Type B pancreatic cell (in vitro differentiated cells): Measurements from ENCODE around the gene RUNX1. TPM values are rescaled to one million over a fixed set of nuclear protein-coding genes. Genes with fewer than 3 reads are reported as not detected.
A peak's percentile ranks its signal among the peaks of the same experiment; 100 is the strongest.

Experiments used
- DNase-seq: peaks from one replicate; pipeline ENCODE4 v3.0.0; 2021; ENCODE audit warnings: mixed read lengths; ENCODE audit not compliant: unreplicated experiment; ENCODE audit errors: extremely low spot score
- H3K27ac Mint-ChIP-seq: 2 replicates; pipeline ENCODE4 v1.8.0; 2021; ENCODE audit warnings: mild to moderate bottlenecking, mixed read lengths
- H3K27me3 Mint-ChIP-seq: 2 replicates; pipeline ENCODE4 v1.8.0; 2021; ENCODE audit warnings: mixed read lengths
- H3K36me3 Mint-ChIP-seq: 2 replicates; pipeline ENCODE4 v1.8.0; 2021; ENCODE audit warnings: mixed read lengths
- H3K4me1 Mint-ChIP-seq: one replicate; pipeline ENCODE4 v1.8.0; 2021; ENCODE audit warnings: mixed read lengths; ENCODE audit not compliant: unreplicated experiment
- H3K4me3 Mint-ChIP-seq: 2 replicates; pipeline ENCODE4 v1.8.0; 2021; ENCODE audit warnings: mild to moderate bottlenecking, mixed read lengths
- H3K9me3 Mint-ChIP-seq: 2 replicates; pipeline ENCODE4 v1.8.0; 2021; ENCODE audit warnings: mixed read lengths
- total RNA-seq: library from RNA; stranded (reverse); gene quantifications from 2 replicates; pipeline ENCODE4 v1.2.1, GENCODE V29; 2021; ENCODE audit warnings: low replicate concordance
- TF ChIP-seq, protein P1 (sequence below): fragments of 200-600 bp; sonication (generic); conservative IDR thresholded peaks from 2 replicates; pipeline ENCODE4 v1.5.0; 2021; ENCODE audit warnings: antibody characterized with exemption, mild to moderate bottlenecking

RUNX1 gene
- total RNA-seq, 1 donor from 2014 or later = 11.9 TPM

DNA sequence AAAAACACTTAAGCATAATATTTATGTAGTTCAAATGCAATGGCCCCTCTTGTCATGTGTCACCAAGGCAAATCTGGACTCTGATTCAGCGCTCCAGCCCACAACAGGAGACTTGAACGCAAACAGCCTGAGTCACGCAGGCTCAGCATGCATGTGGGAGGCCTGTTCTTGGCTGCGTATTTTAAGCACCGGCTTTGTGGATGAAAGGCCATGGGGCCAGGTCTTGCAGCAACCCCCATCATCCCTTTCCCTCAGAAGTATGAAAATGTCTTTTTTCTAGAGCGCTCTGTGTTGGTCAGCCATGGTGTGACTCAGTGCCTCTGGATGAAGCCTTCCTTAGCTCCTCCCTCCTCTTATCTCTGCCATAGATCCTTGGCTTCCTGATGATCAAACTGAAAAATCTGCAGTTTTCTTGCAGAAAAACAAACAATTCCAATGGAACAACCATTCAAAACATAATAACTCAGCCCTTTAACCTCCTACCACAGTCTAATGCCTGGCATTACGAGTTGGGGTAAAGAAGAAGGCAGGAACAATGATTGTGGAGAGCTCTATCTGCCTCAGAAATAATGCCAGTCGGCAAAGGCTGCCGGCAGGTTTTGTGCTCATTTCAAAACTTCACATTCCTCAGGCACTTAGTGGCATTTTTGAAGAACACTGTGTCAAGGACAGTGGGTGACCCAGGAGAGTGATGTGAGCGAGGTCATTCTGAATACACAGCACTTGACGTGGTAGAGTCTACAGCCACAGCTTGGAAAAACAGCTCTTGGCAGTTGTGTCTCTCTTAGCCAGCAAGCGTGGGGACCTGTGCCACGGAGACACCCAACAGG, 212.8 kb downstream of the RUNX1 start:
- Mint-ChIP-seq H3K27ac (no peak overlapping the region), H3K4me3 (peak overlapping the region; percentile 3), H3K9me3 (no peaks in the 10 kb centered on the region), H3K36me3 (peaks cover 4% of the 10 kb centered on the region), H3K27me3 (no peaks in the 10 kb centered on the region), H3K4me1 (peaks cover 6% of the 10 kb centered on the region)
- TF ChIP-seq, protein P1, sequence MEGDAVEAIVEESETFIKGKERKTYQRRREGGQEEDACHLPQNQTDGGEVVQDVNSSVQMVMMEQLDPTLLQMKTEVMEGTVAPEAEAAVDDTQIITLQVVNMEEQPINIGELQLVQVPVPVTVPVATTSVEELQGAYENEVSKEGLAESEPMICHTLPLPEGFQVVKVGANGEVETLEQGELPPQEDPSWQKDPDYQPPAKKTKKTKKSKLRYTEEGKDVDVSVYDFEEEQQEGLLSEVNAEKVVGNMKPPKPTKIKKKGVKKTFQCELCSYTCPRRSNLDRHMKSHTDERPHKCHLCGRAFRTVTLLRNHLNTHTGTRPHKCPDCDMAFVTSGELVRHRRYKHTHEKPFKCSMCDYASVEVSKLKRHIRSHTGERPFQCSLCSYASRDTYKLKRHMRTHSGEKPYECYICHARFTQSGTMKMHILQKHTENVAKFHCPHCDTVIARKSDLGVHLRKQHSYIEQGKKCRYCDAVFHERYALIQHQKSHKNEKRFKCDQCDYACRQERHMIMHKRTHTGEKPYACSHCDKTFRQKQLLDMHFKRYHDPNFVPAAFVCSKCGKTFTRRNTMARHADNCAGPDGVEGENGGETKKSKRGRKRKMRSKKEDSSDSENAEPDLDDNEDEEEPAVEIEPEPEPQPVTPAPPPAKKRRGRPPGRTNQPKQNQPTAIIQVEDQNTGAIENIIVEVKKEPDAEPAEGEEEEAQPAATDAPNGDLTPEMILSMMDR = no peak
- no peak for DNase-seq

DNA sequence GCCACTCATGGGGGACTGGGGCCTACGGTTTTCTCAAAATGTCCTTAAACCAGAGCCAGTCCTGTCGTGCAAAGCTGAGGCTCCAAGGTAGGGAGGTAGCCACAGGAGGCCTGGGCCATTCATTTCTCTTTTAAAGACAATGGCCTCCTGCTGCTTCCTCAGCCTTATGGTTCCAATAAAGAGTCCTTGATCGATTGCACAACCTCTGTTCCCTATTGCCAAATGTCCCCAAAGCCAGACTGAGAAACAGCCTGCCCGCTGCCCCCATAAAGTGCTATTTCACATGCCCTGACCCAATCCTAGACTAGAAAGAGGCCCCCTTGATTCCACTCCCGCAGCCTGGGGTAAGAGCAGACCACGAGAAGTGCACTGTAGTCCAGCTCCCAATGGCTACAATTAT, 213.6 kb downstream of the RUNX1 start:
- DNase-seq = no peak
- Mint-ChIP-seq H3K27ac (no peak overlapping the region), H3K27me3 (no peaks in the 10 kb centered on the region), H3K9me3 (no peaks in the 10 kb centered on the region), H3K4me1 (peaks cover 6% of the 10 kb centered on the region), H3K4me3 (no peak overlapping the region), H3K36me3 (peaks cover 4% of the 10 kb centered on the region)
- TF ChIP-seq, protein P1 = no peak

DNA sequence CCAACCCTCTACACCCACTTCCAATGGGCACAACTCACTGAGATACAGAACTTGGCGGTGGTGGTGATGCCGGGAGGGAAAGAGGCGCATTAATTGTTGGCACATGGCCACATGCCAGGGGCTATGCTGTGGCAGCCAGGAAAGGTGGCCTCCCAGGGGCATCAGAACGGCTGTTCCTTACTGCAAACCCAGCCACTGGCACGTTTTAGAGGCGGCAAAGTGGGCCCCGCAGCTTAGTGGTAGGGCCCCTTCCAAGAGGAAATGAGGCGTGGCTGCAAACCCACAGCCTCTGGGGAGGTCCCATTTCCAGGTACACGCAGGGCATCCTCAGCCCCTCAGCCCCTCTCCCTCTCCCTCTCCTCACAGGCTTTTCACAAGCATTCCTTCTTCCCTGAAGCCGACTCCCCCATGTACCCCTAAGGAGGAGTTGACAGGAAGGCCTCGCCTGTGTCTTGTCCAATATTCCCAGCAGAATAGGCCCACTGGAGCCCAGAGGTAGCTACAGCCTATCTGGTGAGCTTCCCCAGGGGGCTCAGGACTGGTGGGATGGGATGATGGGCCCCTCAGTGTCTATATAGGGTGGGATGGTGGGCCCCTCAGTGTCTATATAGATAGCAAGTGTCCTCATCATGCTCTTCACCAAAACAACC, 214.1 kb downstream of the RUNX1 start:
- Mint-ChIP-seq H3K36me3 (peaks cover 4% of the 10 kb centered on the region), H3K4me3 (no peak overlapping the region), H3K4me1 (peaks cover 6% of the 10 kb centered on the region), H3K9me3 (no peaks in the 10 kb centered on the region), H3K27ac (no peak overlapping the region), H3K27me3 (no peaks in the 10 kb centered on the region)
- TF ChIP-seq, protein P1 = no peak
- DNase-seq = no peak

DNA sequence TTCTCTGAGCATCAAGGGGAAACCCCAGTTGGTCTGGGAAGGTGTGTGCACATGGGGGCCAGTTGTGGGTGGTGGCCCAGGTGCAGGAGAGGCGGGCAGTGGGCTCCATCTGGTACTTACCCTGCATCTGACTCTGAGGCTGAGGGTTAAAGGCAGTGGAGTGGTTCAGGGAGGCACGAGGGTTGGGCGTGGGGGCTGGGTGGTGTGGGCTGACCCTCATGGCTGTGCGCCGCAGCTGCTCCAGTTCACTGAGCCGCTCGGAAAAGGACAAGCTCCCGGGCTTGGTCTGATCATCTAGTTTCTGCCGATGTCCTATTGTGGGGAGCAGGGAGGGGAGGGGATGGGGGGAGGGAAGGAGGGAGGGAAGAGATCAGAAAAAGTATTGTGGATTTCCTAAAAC, 214.8 kb downstream of the RUNX1 start:
- no peak for DNase-seq
- no peak overlapping the region for H3K4me3 Mint-ChIP-seq
- H3K36me3 Mint-ChIP-seq = peaks cover 4% of the 10 kb centered on the region
- peaks cover 6% of the 10 kb centered on the region for H3K4me1 Mint-ChIP-seq
- no peak overlapping the region for H3K27ac Mint-ChIP-seq
- H3K9me3 Mint-ChIP-seq = no peaks in the 10 kb centered on the region
- peaks cover 4% of the 10 kb centered on the region for H3K27me3 Mint-ChIP-seq
- TF ChIP-seq, protein P1 = no peak

DNA sequence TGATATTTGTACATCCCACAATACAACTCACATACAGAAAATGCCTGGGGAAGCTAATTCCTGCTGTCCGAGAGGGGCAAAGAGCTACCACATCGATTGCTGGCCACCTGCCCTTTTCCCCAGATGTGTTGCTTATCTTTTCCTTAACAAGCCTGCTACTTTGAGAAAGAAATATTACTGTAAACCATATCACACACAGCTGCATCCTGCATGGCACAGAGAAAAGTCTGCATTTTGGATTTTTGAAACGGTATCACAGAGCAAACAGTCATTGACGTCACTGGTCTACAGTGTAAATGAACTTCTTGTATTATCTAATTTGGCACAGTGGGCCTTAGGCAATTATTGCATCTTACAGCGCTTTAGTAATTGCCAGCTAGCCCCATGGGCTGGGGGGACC, 215.6 kb downstream of the RUNX1 start:
- TF ChIP-seq, protein P1 = no peak
- Mint-ChIP-seq H3K4me3 (no peak overlapping the region), H3K9me3 (peaks cover under 1% of the 10 kb centered on the region), H3K36me3 (peaks cover 4% of the 10 kb centered on the region), H3K4me1 (peaks cover 6% of the 10 kb centered on the region), H3K27ac (no peak overlapping the region), H3K27me3 (peaks cover 4% of the 10 kb centered on the region)
- no peak for DNase-seq
